CD4-positive, alpha-beta T cell treated with Interleukin-17A for 4 hours (primary cell): ENCODE results near the gene HVCN1.
"Not testable (repeated sequence)": the region's sequence is repeated elsewhere in the genome, so short reads cannot be mapped to it uniquely, and the experiment has no call there.

Experiments used
- DNase-seq: peaks from one replicate; pipeline ENCODE4 v3.0.0-alpha.2; 2020; ENCODE audit warnings: mixed read lengths

HVCN1 gene

GRCh38 chr12:110688446-110689280, at the start of gene HVCN1:
Gene HVCN1 (minus strand): TSS chr12:110689115. CDS start chr12:110683245, 5,870 bp downstream.
- DNase-seq = peak; percentile 68

DNA sequence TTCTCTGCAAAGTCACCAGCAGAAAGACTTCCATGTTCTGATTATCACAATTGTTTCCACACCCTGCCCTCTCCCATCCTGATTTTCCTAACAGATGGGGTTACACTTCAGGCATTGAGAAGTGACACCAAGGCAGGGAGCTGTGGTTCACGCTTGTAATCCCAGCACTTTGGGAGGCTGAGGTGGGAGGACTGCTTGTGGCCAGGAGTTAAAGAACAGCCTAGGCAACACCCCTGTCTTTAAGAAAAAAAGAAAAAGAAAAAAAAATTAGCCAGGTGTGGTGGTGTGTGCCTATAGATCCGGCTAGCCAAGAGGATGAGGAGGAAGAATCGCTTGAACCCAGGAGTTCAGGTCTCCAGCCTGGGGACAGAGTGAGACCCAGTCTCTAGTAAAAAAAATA, 48.6 kb upstream of the HVCN1 start:
- DNase-seq = no peak

DNA sequence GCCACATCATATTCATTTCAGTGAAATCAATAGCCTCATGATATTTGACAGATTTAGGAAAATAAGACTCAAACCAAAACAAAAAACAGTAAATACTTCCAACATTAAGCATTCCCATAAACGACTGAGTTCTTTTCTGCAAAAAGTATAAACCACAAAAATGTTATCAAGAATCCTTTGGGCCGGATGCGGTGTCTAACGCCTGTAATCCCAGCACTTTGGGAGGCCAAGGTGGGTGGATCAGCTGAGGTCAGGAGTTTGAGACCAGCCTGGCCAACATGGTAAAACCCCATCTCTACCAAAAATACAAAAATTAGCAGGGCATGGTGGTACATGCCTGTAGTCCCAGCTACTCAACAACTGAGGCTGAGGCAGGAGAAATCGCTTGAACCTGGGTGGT, 48.1 kb upstream of the HVCN1 start:
- DNase-seq = not testable (repeated sequence)

DNA sequence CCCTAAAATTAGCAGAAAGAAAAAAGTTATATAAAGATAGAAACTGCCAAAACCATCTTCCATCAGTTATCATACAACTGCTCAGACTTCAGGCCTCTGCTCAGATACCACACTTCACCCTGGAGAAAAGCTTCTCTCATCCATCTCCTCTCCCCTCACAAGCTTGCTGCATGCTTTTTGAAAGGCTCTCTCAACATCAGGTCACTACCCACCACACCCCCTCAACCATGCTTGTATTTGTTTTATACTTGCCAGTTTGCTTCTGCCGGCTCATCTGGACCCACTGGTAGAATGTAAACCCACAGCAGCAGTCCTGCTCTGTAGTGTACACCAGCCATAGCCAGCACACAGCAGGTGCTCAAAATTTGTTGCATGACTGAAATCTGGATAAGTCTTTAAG, 45.0 kb upstream of the HVCN1 start:
- no peak for DNase-seq

DNA sequence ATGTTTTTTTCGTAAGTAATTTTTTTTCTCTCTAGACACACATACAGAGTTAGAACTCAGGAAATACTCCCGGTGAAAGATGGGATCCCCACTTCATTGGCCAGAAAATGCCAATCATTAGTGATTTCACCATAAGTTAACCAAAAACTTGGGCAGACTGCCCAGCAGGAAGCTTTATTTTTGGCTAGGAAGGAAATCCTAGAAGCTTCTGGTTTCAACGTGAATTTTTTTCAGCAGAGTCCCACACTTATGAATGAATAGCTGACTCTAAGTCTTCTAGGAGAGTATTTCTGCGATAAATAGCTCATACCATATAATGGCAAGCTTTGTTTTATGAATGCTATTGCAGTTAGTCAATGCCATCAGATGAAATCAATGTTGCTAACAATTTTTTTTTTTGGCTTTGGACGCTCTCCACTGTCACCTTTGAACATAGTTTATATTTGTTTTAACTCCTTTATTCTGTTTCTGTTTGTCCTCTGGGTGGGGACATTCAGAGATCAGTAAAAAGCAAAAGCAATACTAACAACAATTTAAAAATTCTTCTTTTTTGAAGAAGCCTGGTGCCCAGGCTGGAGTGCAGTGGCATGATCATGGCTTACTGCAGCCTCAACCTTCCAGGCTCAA, 44.3 kb upstream of the HVCN1 start:
- no peak for DNase-seq

DNA sequence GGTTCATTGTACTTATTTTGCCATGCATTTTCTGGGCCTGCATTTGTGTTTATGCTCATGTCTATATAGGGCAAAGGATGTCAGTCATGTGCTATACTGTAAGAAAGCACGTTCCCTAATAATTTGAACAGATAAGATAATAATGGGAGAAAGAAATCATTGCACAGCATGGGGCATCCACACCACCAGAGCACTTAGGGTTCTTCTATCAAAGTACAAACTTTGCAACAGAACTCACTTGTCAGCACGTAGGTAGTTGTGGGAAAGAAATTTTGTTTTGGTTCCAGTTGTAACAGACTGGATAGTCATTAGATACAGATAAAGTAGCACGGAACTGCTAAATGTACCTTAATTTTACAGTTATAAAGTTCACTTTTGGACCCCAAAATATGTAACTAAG, 43.7 kb upstream of the HVCN1 start:
- no peak for DNase-seq

- DNase-seq = no peak
Measured at GRCh38 chr12:110731479-110731878, 42.6 kb upstream of the HVCN1 start.

DNA sequence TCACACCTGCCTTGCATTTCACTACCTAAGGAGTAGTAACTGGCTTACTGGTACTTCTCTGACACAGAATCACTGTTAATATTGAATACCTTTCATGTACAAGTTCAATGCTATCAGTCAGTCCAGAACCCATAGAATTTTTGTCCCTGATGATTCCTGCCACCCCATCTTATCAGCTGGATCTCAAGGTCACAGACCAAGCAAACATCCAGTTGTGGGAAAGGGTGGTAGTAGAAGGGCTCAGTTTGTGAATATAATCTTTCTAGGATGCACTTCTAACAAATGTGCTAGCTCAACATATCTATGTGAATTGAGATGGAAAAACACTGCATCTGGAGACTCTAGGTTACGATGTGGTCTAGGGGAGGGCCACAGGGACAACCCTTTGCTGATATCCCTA, 39.7 kb upstream of the HVCN1 start:
- DNase-seq = no peak

DNA sequence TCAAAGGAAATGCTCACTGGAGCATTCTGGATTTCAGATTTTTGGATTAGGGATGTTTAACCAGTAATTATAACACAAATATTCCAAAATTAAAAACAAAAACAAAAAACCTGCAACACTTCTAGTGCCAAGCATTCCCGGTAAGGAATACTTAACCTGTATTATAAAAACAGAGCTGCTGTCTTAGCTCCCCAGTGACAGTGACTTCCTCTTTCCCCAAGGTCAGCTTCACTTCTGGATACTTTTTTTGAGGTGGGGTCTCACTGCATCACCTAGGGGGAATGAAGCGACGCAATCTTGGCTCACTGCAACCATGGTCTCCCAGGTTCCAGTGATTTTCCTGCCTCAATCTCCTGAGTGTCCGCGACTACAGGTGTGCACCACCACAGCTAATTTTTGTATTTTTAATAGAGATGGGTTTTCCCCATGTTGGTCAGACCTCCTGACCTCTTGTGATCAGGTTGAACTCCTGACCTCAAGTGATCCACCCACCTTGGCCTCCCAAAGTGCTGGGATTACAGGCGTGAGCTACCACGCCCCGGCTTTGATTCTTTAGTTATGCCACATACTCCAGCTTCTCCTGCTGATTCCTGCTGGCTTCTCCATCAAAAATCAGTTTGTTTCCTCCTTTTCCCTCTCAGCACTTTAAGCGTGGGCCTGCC, 37.9 kb upstream of the HVCN1 start:
- no peak for DNase-seq

DNA sequence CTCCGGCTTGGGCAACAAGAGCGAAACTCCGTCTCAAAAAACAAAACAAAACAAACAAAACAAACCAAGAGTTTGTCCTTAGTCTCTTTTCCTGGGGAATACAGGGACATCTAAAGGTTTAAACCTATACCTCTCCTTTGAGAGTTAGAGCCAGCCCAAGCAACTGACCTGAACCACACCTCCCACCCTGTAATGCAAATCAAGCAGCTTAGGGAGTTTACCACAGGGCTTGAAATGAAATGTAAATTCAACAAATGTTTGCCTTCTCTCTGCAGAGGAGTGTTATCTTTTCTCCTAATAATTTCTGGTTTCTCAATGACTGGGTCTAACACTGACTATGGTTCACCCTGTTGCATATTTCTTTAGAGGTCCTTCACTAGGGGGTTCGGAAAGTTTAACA, 37.1 kb upstream of the HVCN1 start:
- DNase-seq = no peak

DNA sequence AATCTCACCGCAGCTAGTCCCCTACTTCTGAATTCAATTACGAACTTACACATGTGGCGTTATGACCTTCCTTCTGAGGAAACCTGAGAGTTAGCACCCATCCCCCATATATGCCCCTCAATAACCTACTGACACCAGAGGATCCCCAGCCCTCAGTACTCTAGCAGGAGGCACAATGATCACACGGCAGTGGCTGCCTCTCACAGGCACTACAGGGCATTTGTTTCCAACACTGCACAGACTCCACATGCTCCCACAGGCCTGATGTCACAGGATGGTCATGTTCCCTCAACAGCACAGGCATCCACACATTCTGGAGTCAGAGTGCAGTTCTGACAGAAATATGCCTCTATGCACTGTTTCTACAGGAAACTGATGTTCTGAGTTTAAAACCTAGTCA, 36.4 kb upstream of the HVCN1 start:
- DNase-seq = no peak

DNA sequence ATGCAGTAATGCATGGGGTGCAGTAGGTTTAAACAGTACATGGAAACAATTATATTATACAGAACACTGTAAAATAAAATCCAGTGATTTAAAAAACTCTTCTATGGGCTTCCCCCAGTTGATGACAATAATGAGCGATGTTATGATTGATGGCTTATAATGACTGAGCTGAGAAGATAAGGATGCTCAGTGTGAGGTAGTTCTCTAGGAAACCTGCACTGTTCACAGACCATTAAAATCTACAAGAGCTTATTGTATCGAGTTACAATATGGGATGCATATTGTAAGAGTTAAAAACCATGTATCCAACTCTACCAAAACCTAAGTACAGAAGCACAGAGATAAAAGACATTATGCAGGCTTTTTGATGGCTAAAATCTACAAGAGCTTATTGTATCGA, 34.0 kb upstream of the HVCN1 start:
- DNase-seq = not testable (repeated sequence)

GRCh38 chr12:110721570-110721969, 32.7 kb upstream of the HVCN1 start:
- DNase-seq = no peak

- DNase-seq = no peak
Measured at GRCh38 chr12:110720516-110720915, 31.6 kb upstream of the HVCN1 start.

GRCh38 chr12:110718222-110718908, 29.4 kb upstream of the HVCN1 start:
- DNase-seq = no peak

DNA sequence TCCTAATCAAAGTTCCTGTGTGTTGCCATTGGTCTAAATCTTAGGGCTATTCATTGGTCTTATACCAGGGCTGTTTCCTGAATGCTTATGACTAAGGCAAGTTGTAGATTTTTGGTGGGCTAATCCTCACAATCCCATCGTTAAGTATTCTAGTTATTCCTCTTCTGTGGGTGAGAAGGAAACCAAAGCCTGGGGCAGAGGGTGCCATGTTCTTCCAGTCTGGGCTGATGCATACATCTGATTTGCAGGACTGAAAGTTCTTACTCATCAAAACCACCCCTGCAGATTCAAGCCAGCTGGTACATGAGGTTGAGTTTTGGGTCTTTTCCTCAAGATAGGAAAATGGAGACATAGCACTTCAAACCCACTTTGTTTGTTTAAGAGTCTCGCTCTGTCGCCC, 28.1 kb upstream of the HVCN1 start:
- no peak for DNase-seq

- no peak for DNase-seq
Measured at GRCh38 chr12:110708917-110709316, 20.0 kb upstream of the HVCN1 start.

DNA sequence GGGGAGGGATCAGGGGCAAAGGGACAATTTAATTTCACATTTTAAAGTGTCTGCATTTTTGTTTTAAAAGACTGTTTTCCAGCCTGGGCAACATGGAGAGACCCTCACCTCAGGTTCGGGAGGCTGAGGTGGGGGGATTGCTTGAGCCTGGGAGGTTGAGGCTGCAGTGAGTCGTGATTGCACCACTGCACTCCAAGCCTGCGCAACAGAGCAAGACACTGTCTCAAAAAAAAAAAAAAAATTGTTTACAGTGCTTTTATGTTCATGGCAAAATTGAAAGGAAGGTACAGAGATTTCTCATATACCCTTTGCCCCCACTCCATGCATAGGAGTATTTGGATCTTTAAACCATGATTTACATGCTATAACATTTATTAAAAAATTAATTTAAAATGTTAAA, 16.4 kb upstream of the HVCN1 start:
- no peak for DNase-seq

DNA sequence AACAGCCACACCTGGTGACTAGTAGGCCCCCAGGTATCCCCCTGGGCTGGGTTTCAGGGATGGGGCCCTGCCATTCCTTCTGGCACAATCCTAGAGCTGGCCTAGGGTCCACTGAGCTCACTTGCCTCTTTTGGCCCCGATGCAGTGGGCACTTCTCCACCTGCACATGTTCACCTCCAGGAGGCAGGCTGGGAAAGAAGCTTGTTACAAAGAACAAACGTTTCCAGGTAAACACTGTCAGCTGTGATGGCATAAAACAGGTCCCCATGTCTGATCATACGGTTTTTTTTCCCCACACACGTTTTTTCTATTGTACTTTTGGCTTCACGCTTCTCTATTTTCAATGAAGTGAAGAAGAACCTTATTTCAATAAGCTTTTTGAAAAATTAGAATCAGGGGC, 15.8 kb upstream of the HVCN1 start:
- peak; percentile 17 for DNase-seq

GRCh38 chr12:110704231-110704630, 15.3 kb upstream of the HVCN1 start:
- DNase-seq = no peak

DNA sequence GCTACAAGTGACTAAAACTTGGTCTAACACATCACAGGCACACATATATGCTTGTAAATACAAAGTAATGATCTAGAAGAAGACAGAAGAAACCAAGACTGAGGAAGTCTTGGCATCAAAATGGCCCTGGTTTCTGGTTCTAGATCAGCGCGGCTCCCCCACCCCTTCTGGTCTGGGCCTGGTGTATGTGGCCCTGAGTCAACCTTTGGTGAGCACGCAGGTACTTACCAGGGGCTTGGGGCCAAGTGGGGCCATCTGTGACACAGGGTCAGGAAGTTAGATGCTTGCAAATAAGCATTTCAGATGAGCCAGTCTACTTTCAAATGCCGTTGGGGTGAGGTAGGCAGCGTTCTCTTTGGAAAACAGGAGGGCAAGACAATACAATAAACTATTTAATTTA, 13.2 kb upstream of the HVCN1 start:
- no peak for DNase-seq

- DNase-seq = no peak
Measured at GRCh38 chr12:110699591-110700445, 10.9 kb upstream of the HVCN1 start.
